HepG2 (cell line): ENCODE data around the gene FTSJ1. TPM values are rescaled to one million over a fixed set of nuclear protein-coding genes. Genes with fewer than 3 reads are reported as not detected.

Experiments used
- ATAC-seq: fragments of 200-7000 bp; cut with Tn5 transposase; 3 replicates; pipeline ENCODE4 v1.9.1; 2020; ENCODE audit warnings: mild to moderate bottlenecking, moderate library complexity
- BruUV-seq: library from RNA; stranded (reverse); fragments of 400-500 nt; replicated peaks from 2 replicates; lab custom pipeline; 2021; lab: Mats Ljungman, UMichigan
- CTCF ChIA-PET: fragments of 300-600 bp; formaldehyde crosslinking; extraction: SDS; loops from one replicate; lab custom pipeline; 2021; ENCODE audit warnings: low total read pairs, inconsistent platforms, low intra/inter-chr PET ratio; lab: Yijun Ruan, JAX
- POLR2A ChIA-PET: fragments of 350-600 bp; sonication (Branson Sonifier 250); formaldehyde crosslinking; loops from one replicate; lab custom pipeline; 2020; ENCODE audit warnings: antibody characterized with exemption, inconsistent platforms; lab: Yijun Ruan, JAX
- DNase-seq: peaks from one replicate; pipeline ENCODE4 v3.0.0-alpha.2; 2015; ENCODE audit warnings: low spot score
- FAIRE-seq: peaks from 3 replicates; lab custom pipeline; 2011; peaks lifted over from hg19 to GRCh38; lab: Jason Lieb, UNC
- H2AFZ ChIP-seq: one replicate; pipeline ENCODE4 v1.6.1; 2011; ENCODE audit warnings: low read length, inconsistent platforms
- H3K27ac ChIP-seq: fragments of 300-600 bp; 3 replicates; pipeline ENCODE4 v1.8.0; 2011; ENCODE audit warnings: mixed run types, mild to moderate bottlenecking, mixed read lengths, low read length, inconsistent platforms; ENCODE audit not compliant: insufficient read depth; ENCODE audit errors: extremely low read length
- H3K27me3 ChIP-seq, 2 experiments: fragments of 200-600 bp in 1 of 2; 2 replicates in 1 of 2; 3 replicates in 1 of 2; pipeline versions ENCODE4 v1.6.0 to v1.8.0; 2011; ENCODE audit warnings: low read length in 2 of 2, mild to moderate bottlenecking in 2 of 2, moderate library complexity in 2 of 2, inconsistent platforms in 1 of 2; ENCODE audit not compliant: insufficient read depth in 2 of 2, control insufficient read depth in 1 of 2
- H3K36me3 ChIP-seq, 2 experiments: fragments of 200-600 bp in 1 of 2; replicated peaks in 1 of 2; 2 replicates in 1 of 2; 3 replicates in 1 of 2; pipeline versions ENCODE4 v1.5.1 to v1.8.0; 2011; ENCODE audit warnings: low read length in 2 of 2, inconsistent platforms in 1 of 2; ENCODE audit not compliant: insufficient read depth in 2 of 2, control insufficient read depth in 1 of 2
- H3K4me1 ChIP-seq: 2 replicates; pipeline ENCODE4 v1.5.1; 2012; ENCODE audit warnings: low read length, inconsistent platforms; ENCODE audit not compliant: insufficient read depth
- H3K4me2 ChIP-seq: 2 replicates; pipeline ENCODE4 v1.6.0; 2011; ENCODE audit warnings: low read depth, low read length, inconsistent platforms
- H3K4me3 ChIP-seq, 3 experiments: fragments of 200-600 bp in 1 of 3; sonication (generic), shearing (Covaris generic) in 1 of 3; replicated peaks in 1 of 3; 2 replicates each; pipeline ENCODE4 v1.5.1; 2011 to 2016; ENCODE audit warnings: low read length in 3 of 3, inconsistent platforms in 2 of 3, low read depth in 2 of 3, mild to moderate bottlenecking in 2 of 3, control low read depth in 1 of 3, mixed read lengths in 1 of 3; ENCODE audit not compliant: insufficient read depth in 1 of 3
- H3K79me2 ChIP-seq: one replicate; pipeline ENCODE4 v1.6.1; 2011; ENCODE audit warnings: low read length, inconsistent platforms; ENCODE audit not compliant: insufficient read depth
- H3K9ac ChIP-seq: 2 replicates; pipeline ENCODE4 v1.6.0; 2011; ENCODE audit warnings: mild to moderate bottlenecking, low read depth, low read length, inconsistent platforms; ENCODE audit not compliant: insufficient read depth
- H3K9me3 ChIP-seq: 2 replicates; pipeline ENCODE4 v1.5.1; 2012; ENCODE audit warnings: mild to moderate bottlenecking, low read length
- H4K20me1 ChIP-seq: 2 replicates; pipeline ENCODE4 v1.6.0; 2011; ENCODE audit warnings: inconsistent platforms, mild to moderate bottlenecking, low read length, moderate library complexity; ENCODE audit not compliant: insufficient read depth
- CBFB ChIP-seq: sonication (generic); formaldehyde crosslinking; IDR thresholded peaks from 2 replicates; pipeline ENCODE4 v1.4.0; 2020; ENCODE audit warnings: missing genetic modification reagents
- KLF12 ChIP-seq: sonication (generic); formaldehyde crosslinking; IDR thresholded peaks from 2 replicates; pipeline ENCODE4 v1.4.0; 2020; ENCODE audit warnings: missing genetic modification reagents, borderline replicate concordance
- PRDM10 ChIP-seq: sonication (generic); formaldehyde crosslinking; IDR thresholded peaks from 2 replicates; pipeline ENCODE4 v1.4.0; 2020; ENCODE audit warnings: low read depth, missing genetic modification reagents
- TAF15 ChIP-seq: fragments of 200-400 bp; formaldehyde crosslinking; IDR thresholded peaks from one replicate; pipeline ENCODE4 v1.6.1; 2018; ENCODE audit warnings: mild to moderate bottlenecking, low read depth, low read length; ENCODE audit not compliant: poor library complexity, severe bottlenecking
- TRAFD1 ChIP-seq: sonication (generic); formaldehyde crosslinking; IDR thresholded peaks from 2 replicates; pipeline ENCODE4 v1.5.1; 2020; ENCODE audit warnings: missing genetic modification reagents, mild to moderate bottlenecking, borderline replicate concordance
- WGBS: methylation state at CpG from one replicate; pipeline ENCODE4 v1.1.6; 2017; ENCODE audit warnings: low lambda C conversion rate; 5-methylcytosine and 5-hydroxymethylcytosine counted together
- in situ Hi-C: cut with HindIII; loops from 2 replicates; pipeline ENCODE4 v1.10.0; 2017; ENCODE audit warnings: low pct_unique_long_range_greater_than_20kb; ENCODE audit not compliant: extremely low pct_ligation_motif_present
- intact Hi-C: fragments of 100-400 bp; cut with micrococcal nuclease; formaldehyde crosslinking; loops from one replicate; pipeline ENCODE4 v1.10.0; 2022; ENCODE audit not compliant: unreplicated experiment
- polyA plus RNA-seq, 8 experiments: library from polyadenylated mRNA; depleted of rRNA in 3 of 8; stranded (reverse) in 7 of 8; unstranded in 1 of 8; fragments of >200 nt; fragmentation: Illumina TruSeq in 4 of 8; extraction: Trizol in 4 of 8; gene quantifications; 2 replicates each; pipeline versions ENCODE4 v1.2.1 to v1.2.3, GENCODE V29; 2011 to 2016; ENCODE audit warnings: low read depth in 4 of 8, missing spikeins in 1 of 8, mixed read lengths in 1 of 8; ENCODE audit not compliant: insufficient read depth in 1 of 8
- total RNA-seq, 5 experiments: library from RNA; depleted of rRNA; stranded (reverse); fragments of >200 nt; fragmentation: Illumina TruSeq; extraction: Trizol; gene quantifications; 2 replicates each; pipeline ENCODE4 v1.2.3, GENCODE V29; 2016; ENCODE audit warnings: low read depth in 1 of 5
- TF ChIP-seq, protein P1 (sequence below): sonication (generic); formaldehyde crosslinking; IDR thresholded peaks from 2 replicates; pipeline ENCODE4 v1.4.0; 2020; ENCODE audit warnings: missing genetic modification reagents
- TF ChIP-seq, protein P2 (sequence below): sonication (generic); formaldehyde crosslinking; IDR thresholded peaks from 2 replicates; pipeline ENCODE4 v1.4.0; 2020; ENCODE audit warnings: mild to moderate bottlenecking, missing genetic modification reagents, borderline replicate concordance
- TF ChIP-seq, protein P3 (sequence below): sonication (generic); formaldehyde crosslinking; IDR thresholded peaks from 2 replicates; pipeline ENCODE4 v1.8.1; 2022; ENCODE audit warnings: low read depth, mild to moderate bottlenecking, missing genetic modification reagents

Gene FTSJ1
- total and polyA plus RNA-seq, 2 of the 13 experiments (the other 11 are each of a cell fraction or from before 2014, with no cell fraction given) = 30.3 to 37.9 TPM

GRCh38 chrX:48466696-48467095, 9.3 kb upstream of the FTSJ1 start:
- peaks cover 2% of the 10 kb centered on the region; the same call in 1 of the 2 replicates for H4K20me1 ChIP-seq
- peak overlapping the region; percentile 96 for H3K4me2 ChIP-seq
- no peak overlapping the region for H3K4me3 ChIP-seq
- DNase-seq (no peak), ATAC-seq (no peak), FAIRE-seq (no peak)
- in situ Hi-C loops = no loop called here
- H3K4me1 ChIP-seq = peaks cover 51% of the 10 kb centered on the region
- WGBS = 94% methylated on average over 4 of the region's 10 CpGs
- H3K27me3 ChIP-seq = no peaks in the 10 kb centered on the region; a peak in 1 of 5 replicates
- H3K9ac ChIP-seq = no peak overlapping the region
- POLR2A ChIA-PET = no interaction called here
- H3K36me3 ChIP-seq = peaks cover 1 to 8% of the 10 kb centered on the region in 2 experiments; a peak in 2 of 5 replicates
- H2AFZ ChIP-seq = no peak overlapping the region
- no peaks in the 10 kb centered on the region for H3K9me3 ChIP-seq
- peaks cover 8% of the 10 kb centered on the region for H3K79me2 ChIP-seq
- BruUV-seq = no TSS peak
- CTCF ChIA-PET = no interaction called here
- H3K27ac ChIP-seq = no peak overlapping the region
- intact Hi-C loops = no loop called here
- TF ChIP-seq CBFB (CRISPR knock-in tag) (no peak), KLF12 (CRISPR knock-in tag) (no peak), PRDM10 (CRISPR knock-in tag) (no peak), TAF15 (no peak), TRAFD1 (no peak)
- TF ChIP-seq, protein P1, sequence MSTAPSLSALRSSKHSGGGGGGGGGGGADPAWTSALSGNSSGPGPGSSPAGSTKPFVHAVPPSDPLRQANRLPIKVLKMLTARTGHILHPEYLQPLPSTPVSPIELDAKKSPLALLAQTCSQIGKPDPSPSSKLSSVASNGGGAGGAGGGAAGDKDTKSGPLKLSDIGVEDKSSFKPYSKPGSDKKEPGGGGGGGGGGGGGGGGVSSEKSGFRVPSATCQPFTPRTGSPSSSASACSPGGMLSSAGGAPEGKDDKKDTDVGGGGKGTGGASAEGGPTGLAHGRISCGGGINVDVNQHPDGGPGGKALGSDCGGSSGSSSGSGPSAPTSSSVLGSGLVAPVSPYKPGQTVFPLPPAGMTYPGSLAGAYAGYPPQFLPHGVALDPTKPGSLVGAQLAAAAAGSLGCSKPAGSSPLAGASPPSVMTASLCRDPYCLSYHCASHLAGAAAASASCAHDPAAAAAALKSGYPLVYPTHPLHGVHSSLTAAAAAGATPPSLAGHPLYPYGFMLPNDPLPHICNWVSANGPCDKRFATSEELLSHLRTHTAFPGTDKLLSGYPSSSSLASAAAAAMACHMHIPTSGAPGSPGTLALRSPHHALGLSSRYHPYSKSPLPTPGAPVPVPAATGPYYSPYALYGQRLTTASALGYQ (CRISPR knock-in tag) = no peak
- TF ChIP-seq, protein P2, sequence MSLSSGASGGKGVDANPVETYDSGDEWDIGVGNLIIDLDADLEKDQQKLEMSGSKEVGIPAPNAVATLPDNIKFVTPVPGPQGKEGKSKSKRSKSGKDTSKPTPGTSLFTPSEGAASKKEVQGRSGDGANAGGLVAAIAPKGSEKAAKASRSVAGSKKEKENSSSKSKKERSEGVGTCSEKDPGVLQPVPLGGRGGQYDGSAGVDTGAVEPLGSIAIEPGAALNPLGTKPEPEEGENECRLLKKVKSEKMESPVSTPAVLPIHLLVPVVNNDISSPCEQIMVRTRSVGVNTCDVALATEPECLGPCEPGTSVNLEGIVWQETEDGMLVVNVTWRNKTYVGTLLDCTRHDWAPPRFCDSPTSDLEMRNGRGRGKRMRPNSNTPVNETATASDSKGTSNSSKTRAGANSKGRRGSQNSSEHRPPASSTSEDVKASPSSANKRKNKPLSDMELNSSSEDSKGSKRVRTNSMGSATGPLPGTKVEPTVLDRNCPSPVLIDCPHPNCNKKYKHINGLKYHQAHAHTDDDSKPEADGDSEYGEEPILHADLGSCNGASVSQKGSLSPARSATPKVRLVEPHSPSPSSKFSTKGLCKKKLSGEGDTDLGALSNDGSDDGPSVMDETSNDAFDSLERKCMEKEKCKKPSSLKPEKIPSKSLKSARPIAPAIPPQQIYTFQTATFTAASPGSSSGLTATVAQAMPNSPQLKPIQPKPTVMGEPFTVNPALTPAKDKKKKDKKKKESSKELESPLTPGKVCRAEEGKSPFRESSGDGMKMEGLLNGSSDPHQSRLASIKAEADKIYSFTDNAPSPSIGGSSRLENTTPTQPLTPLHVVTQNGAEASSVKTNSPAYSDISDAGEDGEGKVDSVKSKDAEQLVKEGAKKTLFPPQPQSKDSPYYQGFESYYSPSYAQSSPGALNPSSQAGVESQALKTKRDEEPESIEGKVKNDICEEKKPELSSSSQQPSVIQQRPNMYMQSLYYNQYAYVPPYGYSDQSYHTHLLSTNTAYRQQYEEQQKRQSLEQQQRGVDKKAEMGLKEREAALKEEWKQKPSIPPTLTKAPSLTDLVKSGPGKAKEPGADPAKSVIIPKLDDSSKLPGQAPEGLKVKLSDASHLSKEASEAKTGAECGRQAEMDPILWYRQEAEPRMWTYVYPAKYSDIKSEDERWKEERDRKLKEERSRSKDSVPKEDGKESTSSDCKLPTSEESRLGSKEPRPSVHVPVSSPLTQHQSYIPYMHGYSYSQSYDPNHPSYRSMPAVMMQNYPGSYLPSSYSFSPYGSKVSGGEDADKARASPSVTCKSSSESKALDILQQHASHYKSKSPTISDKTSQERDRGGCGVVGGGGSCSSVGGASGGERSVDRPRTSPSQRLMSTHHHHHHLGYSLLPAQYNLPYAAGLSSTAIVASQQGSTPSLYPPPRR (CRISPR knock-in tag) = no peak
- TF ChIP-seq, protein P3, sequence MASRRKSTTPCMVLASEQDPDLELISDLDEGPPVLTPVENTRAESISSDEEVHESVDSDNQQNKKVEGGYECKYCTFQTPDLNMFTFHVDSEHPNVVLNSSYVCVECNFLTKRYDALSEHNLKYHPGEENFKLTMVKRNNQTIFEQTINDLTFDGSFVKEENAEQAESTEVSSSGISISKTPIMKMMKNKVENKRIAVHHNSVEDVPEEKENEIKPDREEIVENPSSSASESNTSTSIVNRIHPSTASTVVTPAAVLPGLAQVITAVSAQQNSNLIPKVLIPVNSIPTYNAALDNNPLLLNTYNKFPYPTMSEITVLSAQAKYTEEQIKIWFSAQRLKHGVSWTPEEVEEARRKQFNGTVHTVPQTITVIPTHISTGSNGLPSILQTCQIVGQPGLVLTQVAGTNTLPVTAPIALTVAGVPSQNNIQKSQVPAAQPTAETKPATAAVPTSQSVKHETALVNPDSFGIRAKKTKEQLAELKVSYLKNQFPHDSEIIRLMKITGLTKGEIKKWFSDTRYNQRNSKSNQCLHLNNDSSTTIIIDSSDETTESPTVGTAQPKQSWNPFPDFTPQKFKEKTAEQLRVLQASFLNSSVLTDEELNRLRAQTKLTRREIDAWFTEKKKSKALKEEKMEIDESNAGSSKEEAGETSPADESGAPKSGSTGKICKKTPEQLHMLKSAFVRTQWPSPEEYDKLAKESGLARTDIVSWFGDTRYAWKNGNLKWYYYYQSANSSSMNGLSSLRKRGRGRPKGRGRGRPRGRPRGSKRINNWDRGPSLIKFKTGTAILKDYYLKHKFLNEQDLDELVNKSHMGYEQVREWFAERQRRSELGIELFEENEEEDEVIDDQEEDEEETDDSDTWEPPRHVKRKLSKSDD = no peak
